ENCODE measurements around the gene ECM1.

Gene ECM1

GRCh38 chr1:150513351-150513791 lies 5.5 kb downstream of the ECM1 start:
- DNase-seq: no peak

- DNase-seq: no peak
Observed at GRCh38 chr1:150514260-150514659, 6.4 kb downstream of the ECM1 start.

- no peak for DNase-seq
Observed at GRCh38 chr1:150514913-150515327, 7.0 kb downstream of the ECM1 start.

- peak; percentile 80 to 92 (median 88) for DNase-seq
Observed at GRCh38 chr1:150515328-150516049, 7.6 kb downstream of the ECM1 start, which contains the start of gene FALEC. Gene FALEC (plus strand): TSS chr1:150515752.

GRCh38 chr1:150516050-150516591 lies 8.2 kb downstream of the ECM1 start:
- peak in 1 of 5 experiments; percentile 7 for DNase-seq

GRCh38 chr1:150516616-150517015 lies 8.7 kb downstream of the ECM1 start:
- DNase-seq: peak in 1 of 5 experiments; percentile 33

- DNase-seq: no peak
Observed at GRCh38 chr1:150521196-150521968, 13.5 kb downstream of the ECM1 start.

GRCh38 chr1:150525348-150525747 lies 17.4 kb downstream of the ECM1 start:
- no peak for DNase-seq

- DNase-seq: no peak
Observed at GRCh38 chr1:150528196-150528595, 20.3 kb downstream of the ECM1 start.

- no peak for DNase-seq
Observed at GRCh38 chr1:150529017-150529416, 21.1 kb downstream of the ECM1 start.

GRCh38 chr1:150530491-150531159 lies 22.7 kb downstream of the ECM1 start:
- no peak for DNase-seq

GRCh38 chr1:150532860-150533259 lies 25.0 kb downstream of the ECM1 start:
- DNase-seq: no peak

- DNase-seq: no peak
Observed at GRCh38 chr1:150534002-150534401, 26.1 kb downstream of the ECM1 start.

GRCh38 chr1:150535511-150536287 lies 27.8 kb downstream of the ECM1 start:
- no peak for DNase-seq

GRCh38 chr1:150536836-150537731 lies 29.2 kb downstream of the ECM1 start:
- DNase-seq: no peak

- no peak for DNase-seq
Observed at GRCh38 chr1:150537732-150538684, 30.1 kb downstream of the ECM1 start.

GRCh38 chr1:150543500-150544143 lies 35.7 kb downstream of the ECM1 start:
- DNase-seq: no peak

GRCh38 chr1:150544204-150544603 lies 36.3 kb downstream of the ECM1 start:
- DNase-seq: no peak

- no peak for DNase-seq
Observed at GRCh38 chr1:150545486-150546032, 37.6 kb downstream of the ECM1 start.
